ENCODE results near the gene PELO. TPM values are rescaled to one million over a fixed set of nuclear protein-coding genes. Genes with fewer than 3 reads are reported as not detected.

Gene PELO
- polyA plus RNA-seq (2011; rRNA removed) (18.9 and 20.1 TPM in 2 replicates), polyA plus RNA-seq (2017; fragmentation: RNase III; extraction: RNeasy Plus Mini Kit Qiagen cat#74134 plus additional on column Dnase treatment) (15.6 to 16.0 TPM (median 15.6 TPM) in 3 replicates), polyA minus RNA-seq (2011; rRNA and poly(A)+ RNA removed) (27.0 and 27.4 TPM in 2 replicates)
- 13.8 and 16.2 TPM in 2 replicates for polyA plus RNA-seq (2012; cell fraction: cytosol; rRNA removed)
- 14.6 and 15.8 TPM in 2 replicates for polyA plus RNA-seq (2012; cell fraction: nucleus; rRNA removed)

- ATAC-seq (peak; percentile 92 to 96), FAIRE-seq (no peak), DNase-seq (ENCODE audit: low read depth in 1 of 2, low spot score in 1 of 2) (peak; percentile 68 to 72)
- peaks cover 37% of the 10 kb centered on the region for H3K4me1 ChIP-seq
- 1% methylated on average over 44 of the region's 61 CpGs for WGBS (ENCODE audit: missing lambda C conversion rate)
- POLR2A ChIA-PET: interaction anchor here (0.6 to 1.5 kb wide), 3 partner anchors 12 to 128 kb away, joined by 3 to 9 read pairs (median 4); no protein-coding TSS in a partner anchor
- peak within 1 kb of the TSS; percentile 55 to 73 for H3K27ac ChIP-seq
- CTCF ChIA-PET: interaction anchor here (0.6 to 1.8 kb wide), 10 partner anchors 9 to 310 kb away, joined by 3 to 5 read pairs (median 4); no protein-coding TSS in a partner anchor
- no peaks in the 10 kb centered on the region for H3K9me3 ChIP-seq
- TF ChIP-seq CEBPB (IDR thresholded peaks at IDR 0.05) (peak; percentile 71 to 90; a peak in 3 of 4 replicates), MAX (IDR thresholded peaks at IDR 0.05) (peak; percentile 59; the same call in 1 of the 2 replicates), E2F6 (IDR thresholded peaks at IDR 0.05; ENCODE audit: borderline replicate concordance, low read depth) (peak; percentile 84; the same call in 1 of the 2 replicates), BCL3 (IDR thresholded peaks at IDR 0.05) (0 out of 3 replicates have a peak, but pooled peaks have one; percentile 35), USF2 (IDR thresholded peaks at IDR 0.05) (no peak), JUN (IDR thresholded peaks at IDR 0.05) (peak in 1 of 2 experiments; percentile 30; a peak in 1 of 5 replicates), RCOR1 (IDR thresholded peaks at IDR 0.05; ENCODE audit: low read depth, low read length) (no peak), RAD21 (conservative IDR thresholded peaks at IDR 0.05 in 1 of 2, IDR thresholded peaks at IDR 0.05 in 1 of 2) (peak; percentile 9 to 40; a peak in 2 of 5 replicates), CTCF (IDR thresholded peaks at IDR 0.05) (peak; percentile 32; the same call in 2 of the 3 replicates)
- H3K4me3 ChIP-seq: peak within 1 kb of the TSS; percentile 53
- peak within 1 kb of the TSS; percentile 87 for H3K4me2 ChIP-seq
Observed at GRCh38 chr5:52787600-52788504, at the start of gene PELO, which contains the start of gene ITGA1. PELO (plus strand) TSS chr5:52787916; CDS start chr5:52800395, 12,479 bp downstream. ITGA1 (plus strand) TSS chr5:52787916; CDS start chr5:52788354, 438 bp downstream.

GRCh38 chr5:52738095-52738506 is 49.6 kb upstream of the PELO start:
- no peak for TF ChIP-seq NR3C1 (IDR thresholded peaks at IDR 0.05)
- no peak for TF ChIP-seq MAZ (IDR thresholded peaks at IDR 0.05; ENCODE audit: borderline replicate concordance, low read depth, low read length)
- no peak for TF ChIP-seq ZSCAN20 (CRISPR knock-in tag; IDR thresholded peaks at IDR 0.05)
- TF ChIP-seq HMGXB4 (CRISPR knock-in tag; IDR thresholded peaks at IDR 0.05; ENCODE audit: borderline replicate concordance): no peak
- TF ChIP-seq EHF (CRISPR knock-in tag; IDR thresholded peaks at IDR 0.05): no peak
- TF ChIP-seq ATOH8 (CRISPR knock-in tag; IDR thresholded peaks at IDR 0.05; ENCODE audit: low read depth): no peak
- no peak for TF ChIP-seq TP53 (CRISPR knock-in tag; IDR thresholded peaks at IDR 0.05)
- no peak for TF ChIP-seq SREBF2 (IDR thresholded peaks at IDR 0.05)
- no peak for TF ChIP-seq GATA3 (IDR thresholded peaks at IDR 0.05; ENCODE audit: borderline replicate concordance)
- no peak for TF ChIP-seq BHLHE40 (IDR thresholded peaks at IDR 0.05; ENCODE audit: low read depth, low read length)
- TF ChIP-seq USF2 (IDR thresholded peaks at IDR 0.05): no peak
- no peak for TF ChIP-seq ELK1 (IDR thresholded peaks at IDR 0.05; ENCODE audit: low read depth, low read length)
- ChIA-PET CTCF (interaction anchor here (0.6 to 1.0 kb wide), 2 partner anchors 11 to 1876 kb away, joined by 3 read pairs; no protein-coding TSS in a partner anchor), POLR2A (no interaction called here)
- DNase-seq (ENCODE audit: low read depth in 1 of 2, low spot score in 1 of 2) (no peak), FAIRE-seq (no peak), ATAC-seq (no peak)
- Histone ChIP-seq H3K4me2 (no peak overlapping the region), H3K9me3 (no peaks in the 10 kb centered on the region), H3K4me3 (no peak overlapping the region), H3K4me1 (no peaks in the 10 kb centered on the region), H3K27ac (no peak overlapping the region)
